Measurements from ENCODE around the gene MROH2A. TPM values are rescaled to one million over a fixed set of nuclear protein-coding genes. Genes with fewer than 3 reads are reported as not detected.

MROH2A gene
- polyA plus RNA-seq, 3 donors = not detected

DNA sequence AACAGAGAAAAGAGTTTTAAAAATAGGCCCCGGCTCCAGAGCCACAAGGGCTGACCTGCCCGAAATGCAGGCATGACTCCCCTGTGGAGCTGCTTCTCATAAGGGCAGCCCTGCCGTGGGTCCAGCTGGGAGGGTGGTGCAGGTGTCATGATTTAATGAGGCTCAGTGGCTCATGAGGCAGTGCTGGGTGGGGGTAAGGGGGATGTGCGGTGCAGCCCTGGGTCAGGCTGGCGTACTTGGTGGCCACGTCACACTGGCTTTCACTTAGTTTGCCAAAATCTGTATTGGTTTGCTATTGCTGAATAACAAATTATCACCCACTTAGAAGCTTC, 42.6 kb downstream of the MROH2A start:
- no peaks in the 10 kb centered on the region for H3K36me3 ChIP-seq (replicated peaks in 1 of 2; ENCODE audit: control insufficient read depth in 1 of 2, insufficient read depth in 2 of 2, low read length in 2 of 2)
- no peaks in the 10 kb centered on the region for H3K9me3 ChIP-seq (replicated peaks in 1 of 2; ENCODE audit: control insufficient read depth in 1 of 2, insufficient read depth in 1 of 2, low read length in 2 of 2)
- no peak overlapping the region for H3K27ac ChIP-seq (ENCODE audit: low read depth in 1 of 2, low read length in 2 of 2)
- H3K4me2 ChIP-seq (replicated peaks; ENCODE audit: extremely low read depth, low read length, poor library complexity, severe bottlenecking) = no peak overlapping the region
- 66% methylated on average over 3 of the region's 6 CpGs for WGBS (ENCODE audit: insufficient coverage)
- TF ChIP-seq, protein P1, sequence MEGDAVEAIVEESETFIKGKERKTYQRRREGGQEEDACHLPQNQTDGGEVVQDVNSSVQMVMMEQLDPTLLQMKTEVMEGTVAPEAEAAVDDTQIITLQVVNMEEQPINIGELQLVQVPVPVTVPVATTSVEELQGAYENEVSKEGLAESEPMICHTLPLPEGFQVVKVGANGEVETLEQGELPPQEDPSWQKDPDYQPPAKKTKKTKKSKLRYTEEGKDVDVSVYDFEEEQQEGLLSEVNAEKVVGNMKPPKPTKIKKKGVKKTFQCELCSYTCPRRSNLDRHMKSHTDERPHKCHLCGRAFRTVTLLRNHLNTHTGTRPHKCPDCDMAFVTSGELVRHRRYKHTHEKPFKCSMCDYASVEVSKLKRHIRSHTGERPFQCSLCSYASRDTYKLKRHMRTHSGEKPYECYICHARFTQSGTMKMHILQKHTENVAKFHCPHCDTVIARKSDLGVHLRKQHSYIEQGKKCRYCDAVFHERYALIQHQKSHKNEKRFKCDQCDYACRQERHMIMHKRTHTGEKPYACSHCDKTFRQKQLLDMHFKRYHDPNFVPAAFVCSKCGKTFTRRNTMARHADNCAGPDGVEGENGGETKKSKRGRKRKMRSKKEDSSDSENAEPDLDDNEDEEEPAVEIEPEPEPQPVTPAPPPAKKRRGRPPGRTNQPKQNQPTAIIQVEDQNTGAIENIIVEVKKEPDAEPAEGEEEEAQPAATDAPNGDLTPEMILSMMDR (IDR thresholded peaks at IDR 0.05) = no peak
- peaks cover 4 to 8% of the 10 kb centered on the region in 2 donors for H3K4me1 ChIP-seq (ENCODE audit: control insufficient read depth in 1 of 2, insufficient read depth in 2 of 2, low read length in 2 of 2)
- H3K9ac ChIP-seq (ENCODE audit: insufficient read depth, low read length, poor library complexity, severe bottlenecking) = no peak overlapping the region
- no peaks in the 10 kb centered on the region for H4K20me1 ChIP-seq (ENCODE audit: insufficient read depth, low read length)
- H3K27me3 Mint-ChIP-seq (ENCODE audit: low read depth in 3 of 3) = peaks cover 0 to 7% (median 2%) of the 10 kb centered on the region in 3 donors
- DNase-seq = no peak
- H3K27ac Mint-ChIP-seq = no peak overlapping the region
- H3K36me3 Mint-ChIP-seq = no peaks in the 10 kb centered on the region
- intact Hi-C loops (cut with micrococcal nuclease) = no loop called here
- H3K4me3 Mint-ChIP-seq = no peak overlapping the region
- H2AFZ ChIP-seq (ENCODE audit: insufficient read depth, low read depth, low read length, poor library complexity, severe bottlenecking) = no peak overlapping the region
- H3K9me3 Mint-ChIP-seq = no peaks in the 10 kb centered on the region
- peaks cover 7% of the 10 kb centered on the region for H3K4me1 Mint-ChIP-seq
- no peaks in the 10 kb centered on the region for H3K79me2 ChIP-seq (ENCODE audit: insufficient read depth, low read length)
- no peak overlapping the region for H3K4me3 ChIP-seq (replicated peaks in 1 of 3; ENCODE audit: low read depth in 2 of 3, low read length in 3 of 3)
- no peaks in the 10 kb centered on the region for H3K27me3 ChIP-seq (ENCODE audit: control insufficient read depth in 2 of 2, insufficient read depth in 2 of 2, low read length in 2 of 2)

DNA sequence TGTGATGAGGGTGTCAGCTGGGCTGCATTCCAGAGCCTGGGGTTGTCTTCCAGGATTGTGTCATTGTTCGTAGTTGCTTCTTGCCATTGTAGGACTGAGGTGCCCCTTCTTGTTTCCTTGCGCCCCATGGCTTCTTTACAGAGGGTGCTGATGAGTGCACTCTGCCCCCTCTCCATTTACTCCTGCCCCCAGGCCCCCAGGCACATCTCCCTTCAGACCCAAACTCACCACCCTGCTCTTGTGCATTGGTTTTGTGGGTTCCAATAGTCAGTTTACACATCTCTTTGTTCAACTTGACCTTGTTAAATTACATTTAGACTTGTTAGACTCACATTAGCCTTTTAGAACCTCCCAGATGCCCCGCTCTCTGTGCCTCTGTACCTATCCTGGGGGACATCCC, 43.1 kb downstream of the MROH2A start:
- H3K4me3 ChIP-seq (replicated peaks in 1 of 3; ENCODE audit: low read depth in 2 of 3, low read length in 3 of 3) = no peak overlapping the region
- intact Hi-C loops (cut with micrococcal nuclease) = no loop called here
- H3K27ac ChIP-seq (ENCODE audit: low read depth in 1 of 2, low read length in 2 of 2) = no peak overlapping the region
- no peaks in the 10 kb centered on the region for H3K36me3 Mint-ChIP-seq
- 83% methylated on average over 1 of the region's 3 CpGs for WGBS (ENCODE audit: insufficient coverage)
- no peak overlapping the region for H3K9ac ChIP-seq (ENCODE audit: insufficient read depth, low read length, poor library complexity, severe bottlenecking)
- DNase-seq = no peak
- no peaks in the 10 kb centered on the region for H3K36me3 ChIP-seq (replicated peaks in 1 of 2; ENCODE audit: control insufficient read depth in 1 of 2, insufficient read depth in 2 of 2, low read length in 2 of 2)
- H3K27me3 Mint-ChIP-seq (ENCODE audit: low read depth in 3 of 3) = peaks cover 2 to 6% (median 2%) of the 10 kb centered on the region in 3 donors
- peaks cover 0 to 3% (median 0%) of the 10 kb centered on the region in 7 donors for H3K9me3 Mint-ChIP-seq
- no peaks in the 10 kb centered on the region for H3K9me3 ChIP-seq (replicated peaks in 1 of 2; ENCODE audit: control insufficient read depth in 1 of 2, insufficient read depth in 1 of 2, low read length in 2 of 2)
- H3K27me3 ChIP-seq (ENCODE audit: control insufficient read depth in 2 of 2, insufficient read depth in 2 of 2, low read length in 2 of 2) = no peaks in the 10 kb centered on the region
- no peaks in the 10 kb centered on the region for H3K79me2 ChIP-seq (ENCODE audit: insufficient read depth, low read length)
- H3K4me1 ChIP-seq (ENCODE audit: control insufficient read depth in 1 of 2, insufficient read depth in 2 of 2, low read length in 2 of 2) = peaks cover 4 to 8% of the 10 kb centered on the region in 2 donors
- H3K4me1 Mint-ChIP-seq = peaks cover 7% of the 10 kb centered on the region
- no peaks in the 10 kb centered on the region for H4K20me1 ChIP-seq (ENCODE audit: insufficient read depth, low read length)
- no peak overlapping the region for H2AFZ ChIP-seq (ENCODE audit: insufficient read depth, low read depth, low read length, poor library complexity, severe bottlenecking)
- H3K4me2 ChIP-seq (replicated peaks; ENCODE audit: extremely low read depth, low read length, poor library complexity, severe bottlenecking) = no peak overlapping the region
- no peak overlapping the region for H3K27ac Mint-ChIP-seq
- TF ChIP-seq, protein P1 (IDR thresholded peaks at IDR 0.05) = no peak
- no peak overlapping the region for H3K4me3 Mint-ChIP-seq
